NCI-H226 (cell line): Measurements from ENCODE around the gene POLR2J3.
A peak's percentile ranks its signal among the peaks of the same experiment; 100 is the strongest.
"Not testable (repeated sequence)": the region's sequence is repeated elsewhere in the genome, so short reads cannot be mapped to it uniquely, and the experiment has no call there.

Experiments used
- DNase-seq: peaks from one replicate; pipeline ENCODE4 v3.0.0-alpha.2; 2015

POLR2J3 gene

GRCh38 chr7:102572261-102573239 lies at the start of gene POLR2J3:
Gene POLR2J3 (minus strand): TSS chr7:102572583. CDS start chr7:102572521, 62 bp downstream.
- DNase-seq, result peak; percentile 71

GRCh38 chr7:102618122-102618521 lies 45.7 kb upstream of the POLR2J3 start:
- DNase-seq, result not testable (repeated sequence)

- DNase-seq, result peak; percentile 1
These were observed 44.2 kb upstream of the POLR2J3 start, which contains the start of gene RASA4 for GRCh38 chr7:102616507-102617125. Gene RASA4 (minus strand): TSS chr7:102616756. CDS start chr7:102616689, 67 bp downstream.

GRCh38 chr7:102615930-102616329 lies 43.5 kb upstream of the POLR2J3 start:
- DNase-seq, result not testable (repeated sequence)

- DNase-seq, result not testable (repeated sequence)
These were observed 42.5 kb upstream of the POLR2J3 start for GRCh38 chr7:102614873-102615272.

- not testable (repeated sequence) for DNase-seq
These were observed 41.9 kb upstream of the POLR2J3 start for GRCh38 chr7:102614346-102614697.

- DNase-seq, result not testable (repeated sequence)
These were observed 41.4 kb upstream of the POLR2J3 start for GRCh38 chr7:102613575-102614345.

GRCh38 chr7:102611675-102612325 lies 39.4 kb upstream of the POLR2J3 start:
- DNase-seq, result peak; percentile 1

GRCh38 chr7:102611013-102611674 lies 38.8 kb upstream of the POLR2J3 start:
- DNase-seq, result not testable (repeated sequence)

- DNase-seq, result not testable (repeated sequence)
These were observed 38.1 kb upstream of the POLR2J3 start for GRCh38 chr7:102610441-102610840.

GRCh38 chr7:102609734-102610133 lies 37.4 kb upstream of the POLR2J3 start:
- DNase-seq, result not testable (repeated sequence)

- not testable (repeated sequence) for DNase-seq
These were observed 34.5 kb upstream of the POLR2J3 start for GRCh38 chr7:102606848-102607247.

GRCh38 chr7:102604431-102605145 lies 32.2 kb upstream of the POLR2J3 start:
- not testable (repeated sequence) for DNase-seq

- not testable (repeated sequence) for DNase-seq
These were observed 29.9 kb upstream of the POLR2J3 start for GRCh38 chr7:102602317-102602716.

GRCh38 chr7:102599699-102600098 lies 27.3 kb upstream of the POLR2J3 start:
- not testable (repeated sequence) for DNase-seq

GRCh38 chr7:102596036-102596435 lies 23.7 kb upstream of the POLR2J3 start:
- DNase-seq, result not testable (repeated sequence)

- not testable (repeated sequence) for DNase-seq
These were observed 21.4 kb upstream of the POLR2J3 start for GRCh38 chr7:102593637-102594334.

- not testable (repeated sequence) for DNase-seq
These were observed 20.2 kb upstream of the POLR2J3 start for GRCh38 chr7:102592477-102593019.

GRCh38 chr7:102589857-102590256 lies 17.5 kb upstream of the POLR2J3 start:
- not testable (repeated sequence) for DNase-seq

- not testable (repeated sequence) for DNase-seq
These were observed 11.1 kb upstream of the POLR2J3 start for GRCh38 chr7:102583495-102583894.
